NCI-H1417 (cell line): Measurements from ENCODE around the gene KIF5A.

Source experiments
- DNase-seq, 3 experiments: peaks; one replicate each; lab custom pipeline; 2025; lab: John Stamatoyannopoulos, UW

Gene KIF5A

DNA sequence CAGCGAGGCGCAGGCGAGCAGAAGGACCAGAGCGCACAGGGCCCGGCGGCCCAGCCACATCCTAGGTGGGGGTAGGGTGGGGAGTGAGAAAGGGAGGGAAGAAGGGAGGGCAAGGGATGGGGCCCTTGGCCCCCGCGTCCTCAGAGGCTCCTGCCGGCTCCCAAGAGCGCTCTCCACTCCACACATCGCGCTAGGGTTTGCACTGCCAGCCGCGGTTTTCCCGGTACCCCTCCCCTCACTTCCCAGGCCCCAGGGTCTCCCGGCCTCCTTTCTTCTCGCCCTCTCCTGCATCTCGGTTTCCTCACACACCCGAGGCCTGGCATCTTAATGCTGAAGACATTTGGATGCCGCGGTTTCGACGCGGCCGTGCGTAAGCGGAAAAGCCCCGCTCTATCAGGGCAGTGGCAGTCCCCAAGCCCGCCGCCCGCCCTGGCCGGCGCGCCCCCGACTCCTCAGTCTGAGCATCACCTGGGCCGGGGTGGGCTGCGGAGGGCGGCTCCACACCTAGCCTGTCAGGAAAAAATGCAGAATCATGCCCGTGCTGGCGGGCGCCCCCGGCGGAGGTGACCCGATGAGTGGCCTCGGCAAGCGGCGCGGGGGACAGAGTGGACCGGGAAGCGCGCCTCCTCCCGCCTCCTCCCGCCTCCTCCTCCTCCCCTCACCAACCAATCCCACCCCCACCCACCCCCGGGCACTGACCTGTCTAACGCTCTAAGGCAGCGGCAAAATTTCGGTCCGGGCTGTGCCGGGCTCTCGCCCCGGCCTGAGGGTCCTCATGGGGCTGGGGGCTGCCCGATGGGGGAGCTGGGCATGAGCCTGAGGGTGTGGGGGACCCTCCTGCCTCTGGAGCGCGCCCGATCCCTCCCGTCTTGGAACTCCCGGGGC, 82.5 kb downstream of the KIF5A start:
- peak; percentile 16 to 92 (median 91) for DNase-seq

DNA sequence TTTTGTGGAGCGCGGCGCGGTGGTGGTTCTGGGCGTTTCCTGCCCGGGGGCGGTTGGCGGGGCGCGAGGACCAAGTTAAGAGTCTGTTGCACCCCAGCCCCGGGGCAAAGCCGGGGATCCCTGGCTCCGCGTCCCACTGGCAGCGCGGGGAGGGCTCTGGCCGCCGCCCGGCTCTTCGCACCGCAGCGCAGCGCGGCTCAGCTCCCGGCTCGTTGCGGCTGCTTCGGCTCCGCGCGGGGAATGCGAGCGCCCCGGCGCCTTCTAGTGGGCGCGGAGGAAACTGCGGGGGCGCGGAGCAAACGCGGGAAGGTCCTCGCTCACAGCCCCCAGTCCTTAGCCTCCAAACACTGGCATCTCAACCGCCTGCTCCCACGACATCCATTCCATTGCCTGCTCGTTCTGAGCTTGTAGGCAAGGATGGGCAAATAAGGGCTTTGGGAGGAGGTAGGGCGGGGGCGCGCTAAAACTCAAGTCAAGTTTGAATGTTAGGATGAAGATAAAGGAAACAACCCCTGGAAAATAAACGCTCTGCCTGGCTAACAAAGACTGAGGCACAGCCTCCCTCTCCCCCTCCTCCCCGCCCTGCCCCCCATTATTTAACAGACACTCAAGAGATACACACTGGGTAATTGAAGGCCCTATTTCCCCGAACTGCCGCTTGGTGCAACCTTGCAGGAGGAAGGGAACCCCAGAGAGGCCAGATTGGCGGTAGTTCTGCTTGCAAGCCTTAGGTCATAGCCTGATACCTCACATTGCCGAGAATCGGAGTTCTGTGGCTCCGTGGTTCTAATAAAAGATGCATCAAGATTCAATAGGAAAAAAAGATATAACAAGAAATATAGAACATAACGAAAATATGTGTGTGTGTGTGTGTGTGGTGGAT, 83.4 kb downstream of the KIF5A start, which contains the start of gene B4GALNT1:
B4GALNT1 (minus strand) TSS at position 244 of the 883 bp plus-strand sequence. CDS start 1,069 bp downstream, outside the sequence.
- peak; percentile 84 to 97 (median 95) for DNase-seq
